Endodermal cell (in vitro differentiated cells): ENCODE results near the gene OST4. TPM values are rescaled to one million over a fixed set of nuclear protein-coding genes. Genes with fewer than 3 reads are reported as not detected.

Experiments used
- DNase-seq: peaks from one replicate; pipeline ENCODE4 v3.0.0-alpha.2; 2017
- H3K27ac ChIP-seq: 2 replicates; pipeline ENCODE4 v1.5.1; 2013; ENCODE audit warnings: mild to moderate bottlenecking, low read depth, low read length, moderate library complexity
- H3K27me3 ChIP-seq: 2 replicates; pipeline ENCODE4 v1.6.1; 2013; ENCODE audit warnings: mild to moderate bottlenecking, low read length, moderate library complexity; ENCODE audit not compliant: insufficient read depth, control insufficient read depth, poor library complexity, severe bottlenecking
- H3K36me3 ChIP-seq: 2 replicates; pipeline ENCODE4 v1.7.0; 2013; ENCODE audit warnings: mild to moderate bottlenecking, low read length, moderate library complexity; ENCODE audit not compliant: control insufficient read depth, insufficient read depth
- H3K4me1 ChIP-seq: one replicate; pipeline ENCODE4 v1.7.0; 2013; ENCODE audit warnings: low read length; ENCODE audit not compliant: control insufficient read depth, insufficient read depth
- H3K4me3 ChIP-seq: 2 replicates; pipeline ENCODE4 v1.5.1; 2013; ENCODE audit warnings: mild to moderate bottlenecking, low read length, moderate library complexity
- H3K9ac ChIP-seq: 2 replicates; pipeline ENCODE4 v1.6.1; 2013; ENCODE audit warnings: mild to moderate bottlenecking, low read length, moderate library complexity; ENCODE audit not compliant: poor library complexity, severe bottlenecking; ENCODE audit errors: extremely low read depth
- H3K9me3 ChIP-seq: 2 replicates; pipeline ENCODE4 v1.6.1; 2013; ENCODE audit warnings: mild to moderate bottlenecking, low read length, moderate library complexity; ENCODE audit not compliant: control insufficient read depth
- H3K27ac Mint-ChIP-seq: 2 replicates; pipeline ENCODE4 v1.8.0; 2020; ENCODE audit warnings: mixed read lengths
- H3K27me3 Mint-ChIP-seq: 2 replicates; pipeline ENCODE4 v1.8.0; 2021; ENCODE audit warnings: mild to moderate bottlenecking, mixed read lengths; ENCODE audit not compliant: insufficient read depth
- H3K36me3 Mint-ChIP-seq: 2 replicates; pipeline ENCODE4 v1.8.0; 2020; ENCODE audit warnings: low read depth, mixed read lengths
- H3K4me1 Mint-ChIP-seq: 2 replicates; pipeline ENCODE4 v1.8.0; 2020; ENCODE audit warnings: mixed read lengths
- H3K4me3 Mint-ChIP-seq: 2 replicates; pipeline ENCODE4 v1.8.0; 2020; ENCODE audit warnings: mild to moderate bottlenecking, moderate library complexity, mixed read lengths
- H3K9me3 Mint-ChIP-seq: 2 replicates; pipeline ENCODE4 v1.8.0; 2020; ENCODE audit warnings: mild to moderate bottlenecking, mixed read lengths
- WGBS, 2 experiments: methylation state at CpG; one replicate each; pipeline versions ENCODE4 v1.1.5 to v1.1.7; 2013; ENCODE audit warnings: missing lambda C conversion rate in 2 of 2, mixed read lengths in 1 of 2; ENCODE audit not compliant: insufficient coverage in 1 of 2, insufficient read length in 1 of 2; 5-methylcytosine and 5-hydroxymethylcytosine counted together
- total RNA-seq, 2 donors: library from RNA; stranded (reverse); fragmentation: NEBNext Ultra II Directional in 1 of 2; extraction: Animal tissue kit (Norgen Biotek cat#: 25700) in 1 of 2; gene quantifications; 2 replicates in 1 of 2; 3 replicates in 1 of 2; pipeline ENCODE4 v1.2.1, GENCODE V29; 2021
- TF ChIP-seq, protein P1 (sequence below): fragments of 200-600 bp; sonication (generic); conservative IDR thresholded peaks from 2 replicates; pipeline ENCODE4 v1.5.0; 2021; ENCODE audit warnings: antibody characterized with exemption, mild to moderate bottlenecking

The OST4 gene
- total RNA-seq, 2 donors from 2014 or later = 290 to 311 TPM

- Histone ChIP-seq H3K9ac (no peak overlapping the region), H3K9me3 (no peaks in the 10 kb centered on the region), H3K27ac (no peak overlapping the region), H3K36me3 (no peaks in the 10 kb centered on the region), H3K4me3 (no peak overlapping the region), H3K27me3 (peaks cover 6% of the 10 kb centered on the region), H3K4me1 (no peaks in the 10 kb centered on the region)
- no peak overlapping the region for H3K27ac Mint-ChIP-seq
- H3K9me3 Mint-ChIP-seq = no peaks in the 10 kb centered on the region
- DNase-seq = no peak
- H3K27me3 Mint-ChIP-seq = peaks cover 13% of the 10 kb centered on the region
- H3K4me1 Mint-ChIP-seq = peaks cover 14% of the 10 kb centered on the region
- H3K36me3 Mint-ChIP-seq = no peaks in the 10 kb centered on the region
- TF ChIP-seq, protein P1, sequence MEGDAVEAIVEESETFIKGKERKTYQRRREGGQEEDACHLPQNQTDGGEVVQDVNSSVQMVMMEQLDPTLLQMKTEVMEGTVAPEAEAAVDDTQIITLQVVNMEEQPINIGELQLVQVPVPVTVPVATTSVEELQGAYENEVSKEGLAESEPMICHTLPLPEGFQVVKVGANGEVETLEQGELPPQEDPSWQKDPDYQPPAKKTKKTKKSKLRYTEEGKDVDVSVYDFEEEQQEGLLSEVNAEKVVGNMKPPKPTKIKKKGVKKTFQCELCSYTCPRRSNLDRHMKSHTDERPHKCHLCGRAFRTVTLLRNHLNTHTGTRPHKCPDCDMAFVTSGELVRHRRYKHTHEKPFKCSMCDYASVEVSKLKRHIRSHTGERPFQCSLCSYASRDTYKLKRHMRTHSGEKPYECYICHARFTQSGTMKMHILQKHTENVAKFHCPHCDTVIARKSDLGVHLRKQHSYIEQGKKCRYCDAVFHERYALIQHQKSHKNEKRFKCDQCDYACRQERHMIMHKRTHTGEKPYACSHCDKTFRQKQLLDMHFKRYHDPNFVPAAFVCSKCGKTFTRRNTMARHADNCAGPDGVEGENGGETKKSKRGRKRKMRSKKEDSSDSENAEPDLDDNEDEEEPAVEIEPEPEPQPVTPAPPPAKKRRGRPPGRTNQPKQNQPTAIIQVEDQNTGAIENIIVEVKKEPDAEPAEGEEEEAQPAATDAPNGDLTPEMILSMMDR = no peak
- WGBS, 2 experiments = 94 to 97% methylated on average over 36 to 38 of the region's 38 CpGs
- no peak overlapping the region for H3K4me3 Mint-ChIP-seq
Observed at GRCh38 chr2:27081984-27082772, 10.7 kb upstream of the OST4 start.

DNA sequence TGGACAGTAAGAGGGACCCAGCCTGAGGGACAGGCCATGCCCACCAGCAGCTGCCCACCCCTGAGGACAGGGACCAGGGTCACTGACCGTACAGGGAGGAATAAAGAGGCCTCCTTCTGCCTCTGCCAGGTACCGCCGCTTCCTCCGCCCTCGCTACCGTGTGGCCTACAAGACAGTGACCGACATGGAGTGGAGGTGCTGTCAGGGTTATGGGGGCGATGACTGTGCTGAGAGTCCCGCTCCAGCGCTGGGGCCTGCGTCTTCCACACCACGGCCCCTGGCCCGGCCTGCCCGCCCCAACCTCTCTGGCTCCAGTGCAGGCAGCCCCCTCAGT, 9.1 kb upstream of the OST4 start:
- Histone ChIP-seq H3K9me3 (no peaks in the 10 kb centered on the region), H3K4me1 (no peaks in the 10 kb centered on the region), H3K9ac (no peak overlapping the region), H3K27ac (no peak overlapping the region), H3K4me3 (no peak overlapping the region), H3K36me3 (no peaks in the 10 kb centered on the region), H3K27me3 (no peaks in the 10 kb centered on the region)
- no peaks in the 10 kb centered on the region for H3K36me3 Mint-ChIP-seq
- H3K9me3 Mint-ChIP-seq = no peaks in the 10 kb centered on the region
- no peak overlapping the region for H3K4me3 Mint-ChIP-seq
- H3K27ac Mint-ChIP-seq = no peak overlapping the region
- H3K27me3 Mint-ChIP-seq = peaks cover 11% of the 10 kb centered on the region
- no peak for DNase-seq
- peaks cover 14% of the 10 kb centered on the region for H3K4me1 Mint-ChIP-seq
- WGBS, 2 experiments = 95 to 98% methylated on average over 7 to 14 of the region's 14 CpGs
- TF ChIP-seq, protein P1 = no peak

- Histone ChIP-seq H3K9me3 (no peaks in the 10 kb centered on the region), H3K36me3 (no peaks in the 10 kb centered on the region), H3K27me3 (no peaks in the 10 kb centered on the region), H3K9ac (no peak overlapping the region), H3K4me3 (no peak overlapping the region), H3K4me1 (no peaks in the 10 kb centered on the region), H3K27ac (no peak overlapping the region)
- H3K9me3 Mint-ChIP-seq = no peaks in the 10 kb centered on the region
- H3K4me1 Mint-ChIP-seq = peaks cover 10% of the 10 kb centered on the region
- DNase-seq = no peak
- H3K27me3 Mint-ChIP-seq = peaks cover 7% of the 10 kb centered on the region
- peak overlapping the region; percentile 13 for H3K27ac Mint-ChIP-seq
- 96 to 100% methylated on average over 7 of the region's 7 CpGs for WGBS, 2 experiments
- H3K4me3 Mint-ChIP-seq = no peak overlapping the region
- TF ChIP-seq, protein P1 = no peak
- H3K36me3 Mint-ChIP-seq = no peaks in the 10 kb centered on the region
Observed at GRCh38 chr2:27080140-27080469, 8.7 kb upstream of the OST4 start.
